Liver (tissue), 9 donors: ENCODE measurements around the gene MOSPD3. TPM values are rescaled to one million over a fixed set of nuclear protein-coding genes. Genes with fewer than 3 reads are reported as not detected.

Source experiments
- DNase-seq: peaks from one replicate; pipeline ENCODE4 v3.0.0-alpha.2; 2017; ENCODE audit warnings: low spot score
- H3K27ac ChIP-seq, 2 donors: one replicate each; pipeline ENCODE4 v1.7.0; 2013; ENCODE audit warnings: inconsistent platforms in 2 of 2, low read length in 2 of 2, control low read depth in 1 of 2, low read depth in 1 of 2, mild to moderate bottlenecking in 1 of 2
- H3K27me3 ChIP-seq, 4 donors: one replicate each; pipeline versions ENCODE4 v1.6.1 to v1.7.0; 2013; ENCODE audit warnings: low read length in 3 of 4, inconsistent platforms in 1 of 4, mild to moderate bottlenecking in 1 of 4, moderate library complexity in 1 of 4; ENCODE audit not compliant: control insufficient read depth in 4 of 4, insufficient read depth in 4 of 4
- H3K36me3 ChIP-seq, 4 donors: one replicate each; pipeline versions ENCODE4 v1.6.1 to v1.7.0; 2013; ENCODE audit warnings: low read length in 3 of 4, mild to moderate bottlenecking in 3 of 4, low read depth in 1 of 4, moderate library complexity in 1 of 4; ENCODE audit not compliant: control insufficient read depth in 4 of 4, insufficient read depth in 3 of 4
- H3K4me1 ChIP-seq, 4 donors: one replicate each; pipeline versions ENCODE4 v1.6.1 to v1.7.0; 2013; ENCODE audit warnings: low read length in 3 of 4, mild to moderate bottlenecking in 3 of 4, moderate library complexity in 1 of 4; ENCODE audit not compliant: control insufficient read depth in 4 of 4, insufficient read depth in 4 of 4
- H3K4me3 ChIP-seq, 3 donors: one replicate each; pipeline versions ENCODE4 v1.6.1 to v1.7.0; 2013; ENCODE audit warnings: low read length in 3 of 3, control low read depth in 1 of 3, low read depth in 1 of 3, mild to moderate bottlenecking in 1 of 3
- H3K9ac ChIP-seq, 2 donors: one replicate each; pipeline ENCODE4 v1.7.0; 2013; ENCODE audit warnings: low read length in 2 of 2, mild to moderate bottlenecking in 2 of 2, moderate library complexity in 2 of 2, control low read depth in 1 of 2, low read depth in 1 of 2
- H3K9me3 ChIP-seq, 4 donors: one replicate each; pipeline versions ENCODE4 v1.6.1 to v1.7.0; 2013; ENCODE audit warnings: low read length in 3 of 4; ENCODE audit not compliant: control insufficient read depth in 4 of 4
- ATF3 ChIP-seq: IDR thresholded peaks from 2 replicates; pipeline ENCODE4 v1.6.1; 2016; ENCODE audit warnings: antibody characterized with exemption
- CTCF ChIP-seq: fragments of 150-350 bp; IDR thresholded peaks from 2 replicates; pipeline ENCODE4 v1.5.1; 2017; ENCODE audit warnings: improper control_type of control experiment, low read depth, low read length; ENCODE audit not compliant: missing input control
- EGR1 ChIP-seq, 2 donors: IDR thresholded peaks; 2 replicates each; pipeline ENCODE4 v1.6.1; 2016 to 2018; ENCODE audit warnings: antibody characterized with exemption in 2 of 2, low read depth in 2 of 2
- FOXA1 ChIP-seq: IDR thresholded peaks from 2 replicates; pipeline ENCODE4 v1.6.1; 2016; ENCODE audit warnings: antibody characterized with exemption
- HNF4A ChIP-seq, 2 donors: conservative IDR thresholded peaks; 2 replicates each; pipeline ENCODE4 v1.6.1; 2016; ENCODE audit warnings: antibody characterized with exemption in 2 of 2, mild to moderate bottlenecking in 2 of 2
- HNF4G ChIP-seq: IDR thresholded peaks from 2 replicates; pipeline ENCODE4 v1.6.1; 2016; ENCODE audit warnings: antibody characterized with exemption
- JUND ChIP-seq, 2 donors: IDR thresholded peaks; 2 replicates each; pipeline ENCODE4 v1.6.1; 2016; ENCODE audit warnings: antibody characterized with exemption in 2 of 2
- MAX ChIP-seq: IDR thresholded peaks from 2 replicates; pipeline ENCODE4 v1.6.1; 2016; ENCODE audit warnings: antibody characterized with exemption
- NR2F2 ChIP-seq: IDR thresholded peaks from 2 replicates; pipeline ENCODE4 v1.6.1; 2016; ENCODE audit warnings: antibody characterized with exemption
- RAD21 ChIP-seq, 2 donors: IDR thresholded peaks; 2 replicates each; pipeline ENCODE4 v1.6.1; 2016; ENCODE audit warnings: antibody characterized with exemption in 2 of 2, mild to moderate bottlenecking in 2 of 2
- REST ChIP-seq: IDR thresholded peaks from 2 replicates; pipeline ENCODE4 v1.6.1; 2016; ENCODE audit warnings: antibody characterized with exemption, mild to moderate bottlenecking
- RXRA ChIP-seq, 2 donors: IDR thresholded peaks; 2 replicates each; pipeline ENCODE4 v1.6.1; 2017 to 2018; ENCODE audit warnings: antibody characterized with exemption in 2 of 2, mild to moderate bottlenecking in 1 of 2
- SP1 ChIP-seq: IDR thresholded peaks from 2 replicates; pipeline ENCODE4 v1.6.1; 2018; ENCODE audit warnings: antibody characterized with exemption, mild to moderate bottlenecking
- TAF1 ChIP-seq: conservative IDR thresholded peaks from 2 replicates; pipeline ENCODE4 v1.6.1; 2016; ENCODE audit warnings: antibody characterized with exemption, mild to moderate bottlenecking
- YY1 ChIP-seq: IDR thresholded peaks from 2 replicates; pipeline ENCODE4 v1.6.1; 2016; ENCODE audit warnings: antibody characterized with exemption, mild to moderate bottlenecking
- ZBTB33 ChIP-seq: IDR thresholded peaks from 2 replicates; pipeline ENCODE4 v1.6.1; 2016; ENCODE audit warnings: antibody characterized with exemption
- WGBS: extraction: QIAGEN DNeasy Blood & Tissue Kit; methylation state at CpG from one replicate; pipeline ENCODE4 v1.1.7; 2013; 5-methylcytosine and 5-hydroxymethylcytosine counted together
- polyA plus RNA-seq, 2 donors: library from polyadenylated mRNA; stranded (reverse) in 1 of 2; unstranded in 1 of 2; fragments of 200-250 nt in 1 of 2; fragments of >200 nt in 1 of 2; fragmentation: Nextera tagmentation in 1 of 2; extraction: Ambion mirVana in 1 of 2; gene quantifications; one replicate each; pipeline versions ENCODE4 v1.2.1 to v1.2.3, GENCODE V29; 2013 to 2015
- total RNA-seq, 2 donors: library from RNA; depleted of rRNA; stranded (reverse); fragments of >200 nt; gene quantifications; one replicate each; pipeline ENCODE4 v1.2.3, GENCODE V29; 2014
- donor health status: healthy.
- donor health status: healthy.
- donor health status: healthy.
- donor health status: healthy.
- donor health status: healthy.

MOSPD3 gene
- total and polyA plus RNA-seq, 4 donors = 3.5 to 15.7 (median 8.6) TPM

GRCh38 chr7:100649826-100650565 is 37.7 kb downstream of the MOSPD3 start:
- H3K4me1 ChIP-seq = no peaks in the 10 kb centered on the region
- no peak for DNase-seq
- H3K9ac ChIP-seq = no peak overlapping the region
- no peaks in the 10 kb centered on the region for H3K9me3 ChIP-seq
- TF ChIP-seq ATF3 (no peak), EGR1 (IDR thresholded peaks at IDR 0.05; ENCODE audit: low read depth in 2 of 2) (no peak), FOXA1 (no peak), RAD21 (IDR thresholded peaks at IDR 0.05) (no peak), JUND (IDR thresholded peaks at IDR 0.05) (no peak), TAF1 (no peak), RXRA (IDR thresholded peaks at IDR 0.05) (no peak), CTCF (no peak), HNF4G (no peak), YY1 (no peak), SP1 (no peak), REST (no peak), ZBTB33 (no peak), HNF4A (conservative IDR thresholded peaks at IDR 0.05) (no peak), NR2F2 (no peak), MAX (no peak)
- no peak overlapping the region for H3K4me3 ChIP-seq
- WGBS = 85% methylated on average over 15 of the region's 15 CpGs
- no peaks in the 10 kb centered on the region for H3K36me3 ChIP-seq
- H3K27ac ChIP-seq = no peak overlapping the region
- peaks cover 0 to 5% (median 1%) of the 10 kb centered on the region in 4 donors for H3K27me3 ChIP-seq
